Measurements from ENCODE around the gene MAP3K7CL.
A peak's percentile ranks its signal among the peaks of the same experiment; 100 is the strongest.

The MAP3K7CL gene

DNA sequence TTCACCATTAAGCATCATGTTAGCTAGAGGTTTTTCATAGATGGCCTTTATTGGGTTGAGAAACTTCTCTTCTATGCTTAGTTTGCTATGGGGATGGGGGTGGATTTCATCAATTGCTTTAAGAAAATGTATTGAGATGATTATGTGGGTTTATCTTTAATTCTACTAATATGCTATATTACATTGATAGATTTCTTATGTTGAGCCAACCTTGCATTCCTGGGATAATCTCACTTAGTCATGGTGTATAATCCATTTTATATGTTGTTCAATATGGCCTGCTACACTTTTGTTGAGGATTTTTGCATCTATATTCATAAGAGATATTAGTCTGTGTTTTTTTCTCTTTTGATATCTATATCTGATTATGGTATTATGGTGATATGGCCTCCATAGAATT, 70.7 kb downstream of the MAP3K7CL start:
- no peak for DNase-seq

DNA sequence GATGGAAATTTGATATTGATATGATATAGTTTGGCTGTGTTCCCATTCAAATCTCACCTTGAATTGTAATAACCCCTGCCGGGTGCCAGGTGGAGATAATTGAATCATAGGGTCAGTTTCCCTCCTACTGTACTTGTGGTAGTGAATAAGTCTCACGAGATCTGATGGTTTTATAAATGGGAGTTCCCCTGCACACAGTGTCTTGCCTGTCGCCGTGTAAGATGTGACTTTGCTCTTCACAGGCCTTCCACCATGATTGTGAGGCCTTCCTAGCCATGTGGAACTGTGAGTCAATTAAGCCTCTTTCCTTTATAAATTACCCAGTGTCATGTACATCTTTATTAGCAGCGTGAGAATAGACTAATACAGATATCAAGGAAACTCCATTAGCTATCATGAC, 74.6 kb downstream of the MAP3K7CL start:
- peak; percentile 16 for DNase-seq

DNA sequence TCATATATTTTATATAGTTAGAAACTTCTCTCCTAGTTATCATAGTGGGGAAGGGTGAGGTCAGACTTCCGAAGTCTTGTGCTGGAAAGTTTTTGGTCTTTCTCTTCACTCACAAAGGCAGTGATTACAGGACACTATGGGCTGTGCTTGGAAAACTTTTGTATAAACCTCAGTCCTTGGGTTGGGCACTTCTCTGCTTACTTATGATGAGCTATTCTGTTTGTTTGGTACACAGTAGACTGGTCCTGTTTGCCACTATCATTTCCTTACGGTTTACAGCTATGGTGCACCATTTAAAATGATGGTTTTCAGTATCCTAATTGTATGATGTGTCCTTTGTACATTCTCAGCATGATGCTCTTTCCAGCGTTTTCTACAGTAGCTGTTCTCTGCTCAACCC, 75.5 kb downstream of the MAP3K7CL start:
- DNase-seq: no peak

DNA sequence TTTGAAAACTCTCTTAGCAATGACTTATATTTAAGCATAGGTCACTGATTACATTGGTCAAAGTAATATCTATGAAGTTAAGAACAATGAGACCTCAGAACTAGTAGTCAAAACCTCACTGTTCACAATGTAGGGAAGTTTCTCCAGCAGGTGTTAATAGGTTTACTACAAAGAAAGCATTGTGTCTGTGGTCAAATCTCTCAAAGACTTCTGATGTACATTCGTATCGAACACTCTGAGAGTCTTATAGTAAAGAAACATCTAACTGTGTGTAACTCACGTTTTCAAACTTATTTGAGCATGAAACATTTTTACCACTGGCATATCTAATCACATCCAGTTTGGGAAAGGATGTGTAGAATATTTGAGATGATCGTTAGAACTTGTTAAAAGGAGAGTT, 76.0 kb downstream of the MAP3K7CL start:
- DNase-seq: no peak

DNA sequence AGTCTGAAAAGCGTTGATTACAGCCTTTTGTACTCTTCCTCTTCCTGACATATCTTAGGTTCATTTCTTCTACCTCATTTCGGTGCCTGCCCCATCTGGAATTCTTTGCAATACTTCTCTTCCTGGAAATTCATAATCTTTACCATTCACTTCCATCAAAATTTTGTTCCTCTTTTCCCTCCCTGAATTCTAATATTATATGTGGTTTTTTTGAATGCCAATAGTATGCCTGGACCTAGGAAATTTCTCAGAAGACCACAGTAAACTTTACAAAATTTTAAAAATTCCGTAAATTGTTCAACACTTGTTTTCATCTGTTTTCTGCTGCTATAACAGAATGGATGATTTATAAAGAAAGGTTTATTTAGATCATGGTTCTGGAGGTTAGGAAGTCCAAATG, 76.8 kb downstream of the MAP3K7CL start:
- DNase-seq: no peak

DNA sequence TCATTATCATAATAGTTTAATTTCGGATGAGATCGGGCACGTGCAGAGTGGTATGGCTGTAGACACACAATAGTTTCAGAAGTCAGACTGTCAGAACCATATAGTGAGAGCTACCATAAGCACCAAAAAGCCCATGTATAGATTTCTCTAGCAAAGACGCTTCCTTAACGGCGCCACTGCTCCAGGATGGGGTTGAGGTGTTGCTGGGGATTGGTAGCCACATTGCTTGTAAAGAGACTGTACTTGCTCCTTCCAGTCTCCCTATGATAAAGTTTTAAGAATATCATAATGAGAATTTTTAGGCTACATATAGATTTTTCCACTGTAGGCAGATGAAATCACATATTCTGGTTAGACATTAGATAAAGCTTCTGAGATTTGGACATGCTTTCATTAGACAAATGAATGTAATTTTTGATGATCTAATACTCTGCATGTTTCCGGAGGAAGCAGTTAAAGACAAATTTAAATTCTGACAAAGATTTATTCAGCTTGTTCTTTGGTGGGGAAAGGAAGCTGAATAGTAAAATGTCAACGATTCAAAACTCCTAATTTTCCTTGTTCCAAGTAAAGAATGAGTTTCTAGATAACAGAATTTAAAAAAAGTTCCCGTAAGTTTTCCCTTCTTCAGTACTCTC, 77.7 kb downstream of the MAP3K7CL start:
- DNase-seq: no peak

DNA sequence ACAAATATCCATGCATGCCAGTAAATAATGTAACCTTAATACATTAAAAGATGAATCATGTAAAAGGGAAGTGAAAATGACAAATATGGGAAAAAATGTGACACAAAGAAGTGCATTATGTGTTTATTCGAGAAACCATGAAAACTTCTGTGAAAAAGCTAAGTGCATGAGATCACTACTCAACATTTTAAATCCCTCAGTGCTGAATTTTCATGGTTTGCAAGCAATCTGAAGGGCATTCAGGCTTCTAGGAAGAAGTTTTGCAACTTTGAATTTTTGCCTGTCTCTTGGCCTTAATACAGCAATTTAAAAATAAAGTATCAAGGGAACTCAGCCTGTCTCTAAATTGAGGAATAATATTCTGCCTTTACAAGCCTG, 78.2 kb downstream of the MAP3K7CL start:
- DNase-seq: no peak

DNA sequence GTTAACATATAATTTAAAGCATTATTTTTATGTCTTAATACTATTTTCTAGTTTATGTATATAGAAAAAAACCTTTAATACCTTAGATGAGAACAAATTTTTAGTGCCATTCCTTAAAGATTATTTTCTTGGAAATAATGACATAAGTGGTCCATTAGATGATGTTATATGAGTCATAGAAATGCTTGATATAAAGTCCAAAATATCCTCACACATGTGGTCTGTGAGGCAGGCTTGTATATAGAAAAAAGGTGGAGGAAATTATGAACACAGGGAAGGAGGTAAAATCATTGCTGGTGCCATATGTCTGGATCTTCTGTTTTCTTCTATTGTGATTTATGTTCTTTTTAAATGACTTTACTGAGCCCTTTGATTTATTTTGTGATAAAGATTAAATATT, 79.3 kb downstream of the MAP3K7CL start:
- no peak for DNase-seq

DNA sequence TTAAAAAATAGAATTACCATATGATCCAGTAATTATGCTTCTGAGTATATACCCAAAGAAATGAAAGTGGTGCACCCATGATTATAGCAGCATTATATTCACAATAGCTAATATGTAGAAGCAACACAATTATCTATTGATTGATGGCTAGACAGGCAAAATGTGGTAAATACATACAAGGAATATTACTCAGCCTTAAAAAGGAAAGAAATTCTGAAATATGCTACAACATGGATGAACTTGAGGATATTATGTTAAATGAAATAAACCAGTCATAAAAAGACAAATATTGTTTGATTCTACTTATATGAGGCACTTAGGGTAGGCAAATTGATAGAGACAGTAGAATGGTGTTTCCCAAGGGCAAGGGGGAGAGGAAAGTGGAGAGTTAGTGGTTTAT, 80.8 kb downstream of the MAP3K7CL start:
- DNase-seq: no peak

DNA sequence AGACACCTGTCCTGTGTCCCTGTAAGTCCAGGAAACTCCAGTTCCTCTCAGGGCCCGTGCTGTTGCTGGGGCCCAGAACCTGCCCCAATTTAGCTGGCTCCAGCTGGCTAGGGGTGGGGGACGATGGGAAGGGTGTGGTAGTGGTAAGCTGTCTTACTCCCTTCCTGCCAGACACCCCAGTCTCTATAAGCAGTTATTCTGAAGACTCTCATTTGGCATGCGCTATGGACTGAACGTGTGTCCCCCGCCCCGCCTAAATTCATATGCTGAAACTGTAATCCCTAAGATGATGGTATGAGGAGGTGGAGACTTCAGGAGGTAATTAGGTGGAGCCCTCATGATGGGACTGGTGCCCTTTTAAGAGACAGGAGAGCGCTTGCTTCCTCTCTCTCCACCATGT, 82.0 kb downstream of the MAP3K7CL start:
- DNase-seq: no peak

DNA sequence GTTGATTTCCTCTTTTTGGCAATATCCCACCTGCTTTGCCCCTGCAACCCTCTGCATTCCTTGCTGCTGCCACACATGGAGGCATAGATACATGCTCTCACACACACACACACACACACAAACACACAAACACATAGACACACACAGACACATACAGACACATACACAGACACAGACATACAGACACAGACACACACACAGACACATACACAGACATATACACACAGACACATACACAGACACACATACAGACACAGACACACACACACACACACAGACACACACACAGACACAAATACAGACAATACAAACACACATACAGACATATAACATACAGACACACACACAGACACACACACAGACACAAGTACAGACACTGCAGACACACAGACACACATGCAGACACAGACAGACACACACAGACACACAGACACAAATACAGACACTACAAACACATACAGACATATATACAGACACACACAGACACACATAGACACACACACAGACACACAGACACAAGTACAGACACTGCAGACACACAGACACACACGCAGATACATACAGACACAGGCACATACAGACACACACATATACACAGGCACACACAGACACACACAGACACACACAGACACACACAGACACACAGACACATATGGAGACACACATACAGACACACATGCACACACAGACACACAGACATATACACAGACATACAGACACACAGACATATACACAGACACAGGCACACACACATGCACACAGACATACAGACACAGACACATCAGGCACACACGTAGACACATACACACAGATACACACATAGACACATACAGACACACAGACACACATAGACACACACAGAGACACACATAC, 83.3 kb downstream of the MAP3K7CL start:
- DNase-seq: no peak

DNA sequence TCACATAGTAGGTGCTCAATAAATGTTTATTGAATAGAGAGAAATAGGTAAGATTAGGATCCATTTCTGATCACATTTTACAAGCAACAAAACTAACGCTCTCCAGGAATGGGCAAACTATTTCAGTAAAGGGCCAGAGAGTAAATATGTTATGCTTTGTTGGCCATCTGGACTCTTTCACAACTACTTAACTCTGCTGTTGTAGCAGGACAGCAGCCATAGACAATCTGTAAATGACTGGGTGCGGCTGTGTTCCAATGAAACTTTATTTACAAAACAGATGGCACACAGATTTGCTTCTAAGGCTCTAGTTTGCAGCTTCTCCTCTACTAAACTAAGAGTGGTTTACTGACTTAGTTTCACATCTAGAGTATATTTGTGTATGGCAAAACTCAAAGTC, 85.3 kb downstream of the MAP3K7CL start:
- DNase-seq: no peak

DNA sequence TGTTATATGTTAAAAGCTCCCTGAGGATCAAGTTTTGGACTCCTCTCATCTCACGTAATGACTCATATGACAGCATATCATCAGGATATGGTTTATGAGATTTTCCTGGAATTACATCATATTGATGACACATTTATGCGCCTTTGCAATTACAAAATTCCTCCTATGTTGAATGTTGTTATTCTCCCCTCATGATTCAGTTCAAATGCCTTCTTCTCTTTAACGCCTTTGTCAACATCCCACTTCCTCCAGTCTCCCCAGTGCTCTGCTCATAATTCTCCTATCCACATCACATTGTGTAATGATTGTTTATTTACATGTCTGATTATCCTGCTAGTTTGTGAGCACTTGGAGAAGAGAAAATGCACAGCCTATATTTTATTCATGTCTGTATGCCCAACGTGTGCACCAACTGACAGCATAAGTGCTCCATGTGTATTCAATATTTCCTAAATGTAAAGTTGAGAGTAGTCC, 87.4 kb downstream of the MAP3K7CL start:
- DNase-seq: no peak

DNA sequence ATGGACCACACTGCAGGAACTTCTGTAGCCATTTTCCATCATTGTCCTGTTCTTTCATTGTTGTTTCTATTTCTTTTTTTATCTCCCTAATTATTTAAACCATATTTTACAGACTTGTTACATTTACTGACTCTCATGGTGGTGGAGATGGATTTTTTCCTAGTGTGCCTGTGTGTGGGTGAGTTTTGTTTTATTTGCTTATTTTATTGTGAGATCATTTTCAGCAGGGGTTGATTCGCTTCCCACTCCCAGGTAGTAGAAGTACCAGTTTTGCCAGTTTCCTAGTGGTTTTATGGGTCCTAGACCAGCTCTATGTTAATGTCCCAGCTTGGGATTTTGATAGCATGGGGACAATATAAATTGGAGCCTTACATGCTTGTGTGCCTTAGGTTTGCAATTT, 88.3 kb downstream of the MAP3K7CL start:
- peak; percentile 37 for DNase-seq

DNA sequence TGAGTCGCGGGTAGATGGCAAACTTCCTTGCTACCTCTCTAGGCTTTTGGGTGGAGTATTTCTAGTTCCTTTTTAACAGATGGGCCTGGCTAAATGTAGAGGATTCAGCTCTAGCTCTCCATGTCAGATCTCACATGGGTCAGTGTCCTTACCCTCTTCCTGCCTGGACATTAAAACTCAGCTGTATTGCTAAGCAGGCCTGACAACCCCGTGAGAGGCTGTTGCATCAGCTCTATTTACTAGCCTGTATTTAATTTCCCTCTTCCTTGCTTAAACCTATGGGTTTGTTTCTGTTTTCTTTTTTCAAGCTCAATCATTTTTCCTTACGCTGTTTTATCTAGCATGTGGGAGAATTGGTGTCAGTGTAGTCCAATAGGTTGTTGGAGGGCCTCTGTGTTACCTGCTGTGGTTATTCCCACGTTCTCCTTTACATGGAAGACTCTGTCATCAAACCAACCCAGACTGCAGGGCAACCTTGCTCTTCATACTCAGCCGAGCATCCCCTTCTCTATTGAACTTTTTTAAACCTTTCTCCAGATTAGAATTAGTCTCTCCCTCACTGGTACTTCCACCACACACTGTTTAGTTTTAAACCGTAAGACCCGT, 88.8 kb downstream of the MAP3K7CL start:
- no peak for DNase-seq

DNA sequence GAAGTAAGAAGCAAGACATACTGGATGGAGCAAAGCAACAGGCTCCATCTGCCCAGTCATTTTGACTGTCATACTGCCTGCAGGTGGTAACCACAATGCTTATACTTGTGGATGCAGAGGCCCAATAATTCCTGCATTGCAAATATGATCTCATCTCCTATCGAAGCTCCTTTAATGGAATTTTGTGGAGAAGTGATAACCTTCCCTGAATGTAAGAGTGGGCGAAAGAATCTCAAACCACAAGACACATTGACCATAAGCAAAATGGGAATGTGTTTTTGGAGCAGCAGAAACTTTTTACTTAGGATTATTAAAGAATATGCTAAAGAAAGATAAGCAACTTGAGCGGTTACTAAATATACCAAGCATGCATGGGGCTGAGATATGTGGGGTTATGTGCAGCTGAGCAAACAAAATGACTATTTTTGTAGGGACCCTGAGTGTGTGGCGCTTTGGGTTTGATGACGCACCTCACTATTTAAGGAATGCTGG, 90.9 kb downstream of the MAP3K7CL start:
- DNase-seq: no peak

DNA sequence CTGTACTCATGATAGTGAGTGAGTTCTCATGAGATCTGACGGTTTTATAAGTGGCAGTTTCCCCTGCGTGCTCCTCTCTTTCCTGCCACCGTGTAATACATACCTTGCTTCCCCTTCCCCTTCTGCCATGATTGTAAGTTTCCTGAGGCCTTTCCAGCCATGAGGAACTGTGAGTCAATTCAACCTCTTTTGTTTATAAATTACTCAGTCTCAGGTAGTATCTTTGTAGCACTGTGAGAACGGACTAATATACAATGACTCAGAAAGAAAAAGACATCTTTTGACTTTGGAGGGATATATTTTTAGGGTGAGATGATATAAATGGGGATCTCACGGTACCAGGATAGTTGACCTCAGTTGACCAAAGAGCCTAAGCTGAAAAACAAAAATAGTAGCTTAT, 93.6 kb downstream of the MAP3K7CL start:
- no peak for DNase-seq

Data from NCI-H526 treated with DMSO at 0.1 percent for 48 hours (cell line).